Measurements from ENCODE around the gene DDX19B. TPM values are rescaled to one million over a fixed set of nuclear protein-coding genes. Genes with fewer than 3 reads are reported as not detected.
A peak's percentile ranks its signal among the peaks of the same experiment; 100 is the strongest.

The DDX19B gene
- total and polyA plus RNA-seq, 9 of the 15 experiments (the other 6 are each of a cell fraction or from before 2014, with no cell fraction given): 7.0 to 32.9 (median 19.3) TPM

DNA sequence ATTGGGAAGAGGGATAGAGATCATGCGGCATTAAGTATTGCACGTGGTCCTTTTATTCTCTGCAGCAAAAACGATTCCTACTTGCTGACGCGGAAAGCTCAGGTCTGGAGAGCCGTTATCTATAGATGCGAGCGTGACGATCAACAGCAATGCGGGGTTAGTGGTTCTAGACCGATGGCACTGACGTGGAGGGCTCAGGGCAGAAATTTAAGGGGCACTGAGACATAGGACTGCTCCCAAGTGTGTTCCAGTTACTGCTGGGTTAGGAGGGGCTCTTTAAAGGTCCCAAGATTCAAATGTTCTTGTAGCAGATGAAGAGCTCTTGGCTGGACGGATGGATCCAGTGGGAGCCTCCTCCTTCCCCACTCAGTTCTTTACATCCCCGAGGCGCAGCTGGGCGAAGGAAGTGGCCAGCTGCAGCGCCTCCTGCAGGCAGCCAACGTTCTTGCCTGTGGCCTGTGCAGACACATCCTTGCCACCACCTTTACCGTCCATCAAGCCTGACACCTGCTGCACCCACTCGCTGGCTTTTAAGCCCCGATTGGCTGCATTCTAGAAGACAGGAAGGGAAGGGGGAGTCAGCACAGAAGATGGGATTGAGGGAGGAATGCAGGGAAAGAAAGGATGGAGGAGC lies 46.5 kb upstream of the DDX19B start (continued):
- TF ChIP-seq RNF219 (CRISPR knock-in tag; IDR thresholded peaks at IDR 0.05) (no peak), TAF9B (IDR thresholded peaks at IDR 0.05; ENCODE audit: partially characterized antibody) (no peak), TRIM24 (IDR thresholded peaks at IDR 0.05) (no peak), PHF21A (IDR thresholded peaks at IDR 0.05; ENCODE audit: borderline replicate concordance, low read depth) (no peak), ETS1 (conservative IDR thresholded peaks at IDR 0.05; ENCODE audit: control insufficient read depth, low read depth, low read length) (0 out of 2 replicates have a peak, but pooled peaks have one; percentile 22), ATF7 (IDR thresholded peaks at IDR 0.05) (no peak), MCM5 (IDR thresholded peaks at IDR 0.05; ENCODE audit: low read depth) (no peak), BRF2 (IDR thresholded peaks at IDR 0.05; ENCODE audit: borderline replicate concordance, insufficient read depth, insufficient read length) (no peak), KDM4B (IDR thresholded peaks at IDR 0.05; ENCODE audit: borderline replicate concordance in 2 of 2, low read depth in 1 of 2) (no peak), DDX20 (tag; IDR thresholded peaks at IDR 0.05; ENCODE audit: low read depth) (no peak), ZNF699 (CRISPR knock-in tag; IDR thresholded peaks at IDR 0.05; ENCODE audit: insufficient replicate concordance) (no peak), CTCF (IDR thresholded peaks at IDR 0.05 in 2 of 3, conservative IDR thresholded peaks at IDR 0.05 in 1 of 3; ENCODE audit: insufficient read depth in 2 of 3, low read depth in 1 of 3, low read length in 3 of 3) (peak; percentile 67 to 89 (median 76)), MYNN (IDR thresholded peaks at IDR 0.05) (0 out of 2 replicates have a peak, but pooled peaks have one; percentile 16), MYNN (CRISPR knock-in tag; IDR thresholded peaks at IDR 0.05) (no peak), ZNF785 (CRISPR knock-in tag; IDR thresholded peaks at IDR 0.05) (no peak)
- TF ChIP-seq, protein P1, sequence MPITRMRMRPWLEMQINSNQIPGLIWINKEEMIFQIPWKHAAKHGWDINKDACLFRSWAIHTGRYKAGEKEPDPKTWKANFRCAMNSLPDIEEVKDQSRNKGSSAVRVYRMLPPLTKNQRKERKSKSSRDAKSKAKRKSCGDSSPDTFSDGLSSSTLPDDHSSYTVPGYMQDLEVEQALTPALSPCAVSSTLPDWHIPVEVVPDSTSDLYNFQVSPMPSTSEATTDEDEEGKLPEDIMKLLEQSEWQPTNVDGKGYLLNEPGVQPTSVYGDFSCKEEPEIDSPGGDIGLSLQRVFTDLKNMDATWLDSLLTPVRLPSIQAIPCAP (CRISPR knock-in tag; IDR thresholded peaks at IDR 0.05; ENCODE audit: borderline replicate concordance): 0 out of 2 replicates have a peak, but pooled peaks have one; percentile 67
- TF ChIP-seq, protein P2, sequence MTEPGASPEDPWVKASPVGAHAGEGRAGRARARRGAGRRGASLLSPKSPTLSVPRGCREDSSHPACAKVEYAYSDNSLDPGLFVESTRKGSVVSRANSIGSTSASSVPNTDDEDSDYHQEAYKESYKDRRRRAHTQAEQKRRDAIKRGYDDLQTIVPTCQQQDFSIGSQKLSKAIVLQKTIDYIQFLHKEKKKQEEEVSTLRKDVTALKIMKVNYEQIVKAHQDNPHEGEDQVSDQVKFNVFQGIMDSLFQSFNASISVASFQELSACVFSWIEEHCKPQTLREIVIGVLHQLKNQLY (CRISPR knock-in tag; conservative IDR thresholded peaks at IDR 0.05): 0 out of 4 replicates have a peak, but pooled peaks of 1 of the 2 experiments have one; percentile 17
- TF ChIP-seq, protein P3, sequence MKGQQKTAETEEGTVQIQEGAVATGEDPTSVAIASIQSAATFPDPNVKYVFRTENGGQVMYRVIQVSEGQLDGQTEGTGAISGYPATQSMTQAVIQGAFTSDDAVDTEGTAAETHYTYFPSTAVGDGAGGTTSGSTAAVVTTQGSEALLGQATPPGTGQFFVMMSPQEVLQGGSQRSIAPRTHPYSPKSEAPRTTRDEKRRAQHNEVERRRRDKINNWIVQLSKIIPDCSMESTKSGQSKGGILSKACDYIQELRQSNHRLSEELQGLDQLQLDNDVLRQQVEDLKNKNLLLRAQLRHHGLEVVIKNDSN (CRISPR knock-in tag; IDR thresholded peaks at IDR 0.05): no peak; the same call in 1 of the 2 replicates

All from K562 (cell line).